ENCODE data around the gene MDN1.

DNA sequence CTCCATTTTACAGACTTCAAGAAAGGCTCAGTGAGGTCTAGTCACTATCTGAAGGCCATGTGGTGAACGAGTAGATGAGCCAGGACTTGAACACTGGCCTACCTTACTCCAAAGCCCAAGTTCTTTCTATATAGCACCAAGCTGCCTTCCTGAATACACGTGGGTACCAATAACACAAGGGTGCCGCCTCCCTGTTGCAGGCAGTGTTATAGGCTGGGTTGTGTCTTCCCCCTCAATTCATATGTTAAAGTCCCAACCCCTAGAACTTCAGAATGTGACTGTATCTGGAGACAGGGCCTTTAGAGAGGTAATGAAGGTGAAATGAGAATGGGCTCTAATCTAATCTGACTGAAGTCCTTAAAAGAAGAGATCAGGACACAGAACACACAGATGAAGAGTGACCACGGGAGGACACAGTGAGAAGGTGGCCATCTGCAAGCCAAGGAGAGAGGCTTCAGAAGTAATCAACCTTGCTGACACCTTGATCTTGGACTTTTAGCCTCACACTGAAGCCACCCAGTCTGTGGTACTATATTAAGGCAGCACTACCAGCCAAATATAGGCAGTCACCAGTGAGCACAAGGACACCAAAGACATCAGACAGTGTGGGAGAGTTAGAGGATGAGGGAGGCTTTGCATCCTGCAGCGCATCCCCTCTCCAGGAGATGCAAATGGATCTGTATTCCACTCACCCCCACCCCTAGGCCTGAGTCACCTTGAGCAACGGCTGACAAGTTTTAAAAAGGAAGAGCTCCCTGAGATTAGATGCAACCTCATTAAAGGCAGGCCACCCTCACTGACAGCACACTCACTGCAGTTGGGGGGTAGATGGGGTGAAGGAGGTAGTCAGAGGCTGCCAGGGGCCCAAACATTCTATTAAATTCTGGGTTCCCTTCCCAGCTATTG, 140.1 kb downstream of the MDN1 start:
- TF ChIP-seq POLR2A (IDR thresholded peaks at IDR 0.05; ENCODE audit: low read length) (no peak), GATA1 (IDR thresholded peaks at IDR 0.05; ENCODE audit: low read depth, low read length) (no peak)

All from erythroblast (primary cell).